ENCODE measurements around the gene AKAP12.

DNA sequence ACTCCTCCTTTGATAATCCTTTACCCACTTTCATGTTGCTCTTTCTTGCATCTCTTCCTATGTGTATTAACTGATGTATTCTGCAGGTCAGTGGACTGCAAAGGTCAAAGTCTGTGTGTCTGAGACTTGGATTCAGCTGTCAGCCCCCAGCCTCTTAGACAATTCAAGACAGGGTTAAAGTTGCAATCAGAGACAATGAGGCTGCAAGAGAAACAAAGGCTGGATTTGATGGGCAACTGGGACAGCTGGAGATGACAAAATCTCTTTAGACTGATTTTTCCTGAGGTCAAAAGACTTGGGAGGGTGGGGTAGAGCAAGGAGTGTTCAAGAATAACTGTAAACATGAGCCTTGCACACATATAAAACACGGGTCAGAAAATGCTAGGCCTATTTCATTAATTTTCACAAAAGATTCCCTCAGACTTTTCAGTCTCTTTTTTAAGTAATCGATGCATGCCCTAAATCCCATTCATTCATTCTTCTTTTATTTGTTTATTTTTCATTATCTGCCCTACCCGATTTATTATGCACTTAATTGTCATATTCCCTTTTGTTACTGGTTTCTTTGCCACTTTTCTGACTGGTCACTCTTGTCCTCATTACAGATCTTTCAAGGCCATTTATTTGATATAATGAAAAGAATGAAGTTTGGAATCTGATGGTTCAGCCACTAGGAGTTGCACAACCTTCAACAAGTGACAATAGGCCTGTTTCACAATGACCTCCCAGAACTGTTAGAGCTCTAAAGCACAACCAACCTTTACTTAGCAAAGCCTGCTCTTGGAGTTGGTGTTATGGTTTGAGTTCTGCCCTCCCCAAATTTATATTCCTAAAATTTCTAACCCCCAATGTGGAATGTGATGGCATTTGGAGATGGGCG lies 33.8 kb upstream of the AKAP12 start:
- no peak for TF ChIP-seq POLR2A (IDR thresholded peaks at IDR 0.05; ENCODE audit: low read length)
- no peak for TF ChIP-seq GATA1 (IDR thresholded peaks at IDR 0.05; ENCODE audit: low read depth, low read length)

Data from erythroblast (primary cell).